Upper lobe of right lung (tissue), 1 donor: Measurements from ENCODE around the gene PPP6R2. TPM values are rescaled to one million over a fixed set of nuclear protein-coding genes. Genes with fewer than 3 reads are reported as not detected.

Experiments used
- ATAC-seq: fragments of 200-7000 bp; cut with Tn5 transposase; one replicate; pipeline ENCODE4 v1.9.1; 2020; ENCODE audit warnings: mild to moderate bottlenecking, moderate library complexity
- DNase-seq: peaks from one replicate; pipeline ENCODE4 v3.0.0-alpha.2; 2020
- H3K27ac ChIP-seq: fragments of 200-600 bp; one replicate; pipeline ENCODE4 v1.8.0; 2022
- H3K27me3 ChIP-seq: fragments of 200-600 bp; one replicate; pipeline ENCODE4 v1.8.0; 2022; ENCODE audit warnings: mild to moderate bottlenecking
- H3K36me3 ChIP-seq: fragments of 200-600 bp; one replicate; pipeline ENCODE4 v1.8.0; 2022
- H3K4me1 ChIP-seq: fragments of 200-600 bp; one replicate; pipeline ENCODE4 v1.8.0; 2022
- H3K4me3 ChIP-seq: fragments of 200-600 bp; one replicate; pipeline ENCODE4 v1.8.0; 2022; ENCODE audit warnings: mild to moderate bottlenecking
- H3K9me3 ChIP-seq: fragments of 200-600 bp; one replicate; pipeline ENCODE4 v1.8.0; 2022
- CTCF ChIP-seq: fragments of 200-600 bp; IDR thresholded peaks from one replicate; pipeline ENCODE4 v1.8.0; 2022; ENCODE audit warnings: antibody characterized with exemption
- intact Hi-C: fragments of 100-400 bp; cut with DNase I; formaldehyde crosslinking; loops from one replicate; pipeline ENCODE4 v1.11.0; 2022
- total RNA-seq: library from RNA; stranded (reverse); fragmentation: NEBNext Ultra II Directional; extraction: Animal tissue kit (Norgen Biotek cat#: 25700); gene quantifications from one replicate; pipeline ENCODE4 v1.2.1, GENCODE V29; 2021
- donor health status: DM: no; HTN: yes; CAD: no; lungs with severe emphysema.

PPP6R2 gene
- total RNA-seq, 1 donor from 2014 or later, result 54.0 TPM

- H3K4me1 ChIP-seq, result peaks cover 14% of the 10 kb centered on the region
- H3K9me3 ChIP-seq, result no peaks in the 10 kb centered on the region
- no peaks in the 10 kb centered on the region for H3K36me3 ChIP-seq
- H3K27me3 ChIP-seq, result no peaks in the 10 kb centered on the region
- H3K4me3 ChIP-seq, result no peak overlapping the region
- intact Hi-C loops, result no loop called here
- no peak overlapping the region for H3K27ac ChIP-seq
- TF ChIP-seq CTCF, result no peak
- ATAC-seq, result no peak
- peak; percentile 55 for DNase-seq
Observed at GRCh38 chr22:50317178-50317577, 25.9 kb upstream of the PPP6R2 start.

GRCh38 chr22:50317674-50318073 lies 25.5 kb upstream of the PPP6R2 start:
- no peaks in the 10 kb centered on the region for H3K9me3 ChIP-seq
- H3K4me1 ChIP-seq, result peaks cover 14% of the 10 kb centered on the region
- intact Hi-C loops, result no loop called here
- no peak for DNase-seq
- TF ChIP-seq CTCF, result no peak
- H3K27me3 ChIP-seq, result no peaks in the 10 kb centered on the region
- no peak overlapping the region for H3K27ac ChIP-seq
- ATAC-seq, result no peak
- H3K36me3 ChIP-seq, result no peaks in the 10 kb centered on the region
- H3K4me3 ChIP-seq, result no peak overlapping the region

- Histone ChIP-seq H3K27me3 (no peaks in the 10 kb centered on the region), H3K4me3 (no peak overlapping the region), H3K36me3 (no peaks in the 10 kb centered on the region), H3K9me3 (no peaks in the 10 kb centered on the region), H3K4me1 (peaks cover 14% of the 10 kb centered on the region), H3K27ac (no peak overlapping the region)
- intact Hi-C loops, result no loop called here
- DNase-seq, result no peak
- TF ChIP-seq CTCF, result no peak
- ATAC-seq, result no peak
Observed at GRCh38 chr22:50318356-50318697, 24.8 kb upstream of the PPP6R2 start.

- no peak overlapping the region for H3K4me3 ChIP-seq
- no peaks in the 10 kb centered on the region for H3K36me3 ChIP-seq
- peaks cover 11% of the 10 kb centered on the region for H3K4me1 ChIP-seq
- intact Hi-C loops, result no loop called here
- ATAC-seq, result no peak
- no peak overlapping the region for H3K27ac ChIP-seq
- H3K27me3 ChIP-seq, result no peaks in the 10 kb centered on the region
- no peak for TF ChIP-seq CTCF
- peak; percentile 61 for DNase-seq
- H3K9me3 ChIP-seq, result no peaks in the 10 kb centered on the region
Observed at GRCh38 chr22:50318698-50319411, 24.3 kb upstream of the PPP6R2 start.

- no peaks in the 10 kb centered on the region for H3K27me3 ChIP-seq
- H3K27ac ChIP-seq, result no peak overlapping the region
- no peak overlapping the region for H3K4me3 ChIP-seq
- DNase-seq (peak; percentile 61), ATAC-seq (no peak)
- peaks cover 7% of the 10 kb centered on the region for H3K4me1 ChIP-seq
- intact Hi-C loops, result no loop called here
- no peaks in the 10 kb centered on the region for H3K36me3 ChIP-seq
- H3K9me3 ChIP-seq, result no peaks in the 10 kb centered on the region
- TF ChIP-seq CTCF, result no peak
Observed at GRCh38 chr22:50319503-50319951, 23.6 kb upstream of the PPP6R2 start.
